BE2C (cell line): ENCODE results near the gene TRNT1. TPM values are rescaled to one million over a fixed set of nuclear protein-coding genes. Genes with fewer than 3 reads are reported as not detected.
A peak's percentile ranks its signal among the peaks of the same experiment; 100 is the strongest.

ENCODE experiments used
- DNase-seq: peaks from one replicate; pipeline ENCODE4 v3.0.0-alpha.2; 2020
- H3K27me3 ChIP-seq: fragments of 250-450 bp; sonication (Bioruptor Pico); 2 replicates; pipeline ENCODE4 v1.5.1; 2020; ENCODE audit warnings: mild to moderate bottlenecking
- H3K36me3 ChIP-seq: fragments of 250-450 bp; sonication (Bioruptor Pico); 2 replicates; pipeline ENCODE4 v1.5.1; 2020; ENCODE audit warnings: mild to moderate bottlenecking
- H3K4me1 ChIP-seq: fragments of 250-450 bp; sonication (Bioruptor Pico); 2 replicates; pipeline ENCODE4 v1.5.1; 2020
- H3K4me3 ChIP-seq: 2 replicates; pipeline ENCODE4 v1.5.1; 2011; ENCODE audit warnings: low read depth, low read length
- H3K9me3 ChIP-seq: fragments of 250-450 bp; sonication (Bioruptor Pico); 2 replicates; pipeline ENCODE4 v1.5.1; 2020
- CTCF ChIP-seq: IDR thresholded peaks from 2 replicates; pipeline ENCODE4 v1.5.1; 2012; ENCODE audit warnings: mild to moderate bottlenecking, low read depth, low read length
- polyA plus RNA-seq: library from polyadenylated mRNA; unstranded; fragments of >200 nt; gene quantifications from one replicate; pipeline ENCODE4 v1.2.1, GENCODE V29; 2012; ENCODE audit warnings: low read depth, missing spikeins; ENCODE audit not compliant: insufficient read length, insufficient read depth

Gene TRNT1
- 6.0 TPM for polyA plus RNA-seq

GRCh38 chr3:3126477-3127431, at the start of gene TRNT1:
Gene TRNT1, plus strand, starts transcription at chr3:3126940. Its CDS starts 2,101 bp downstream, at chr3:3129041.
- DNase-seq, result peak; percentile 92
- Histone ChIP-seq H3K4me1 (no peaks in the 10 kb centered on the region), H3K9me3 (no peaks in the 10 kb centered on the region), H3K4me3 (peak within 1 kb of the TSS; percentile 67), H3K27me3 (no peaks in the 10 kb centered on the region), H3K36me3 (peaks cover 13% of the 10 kb centered on the region)
- no peak for TF ChIP-seq CTCF

DNA sequence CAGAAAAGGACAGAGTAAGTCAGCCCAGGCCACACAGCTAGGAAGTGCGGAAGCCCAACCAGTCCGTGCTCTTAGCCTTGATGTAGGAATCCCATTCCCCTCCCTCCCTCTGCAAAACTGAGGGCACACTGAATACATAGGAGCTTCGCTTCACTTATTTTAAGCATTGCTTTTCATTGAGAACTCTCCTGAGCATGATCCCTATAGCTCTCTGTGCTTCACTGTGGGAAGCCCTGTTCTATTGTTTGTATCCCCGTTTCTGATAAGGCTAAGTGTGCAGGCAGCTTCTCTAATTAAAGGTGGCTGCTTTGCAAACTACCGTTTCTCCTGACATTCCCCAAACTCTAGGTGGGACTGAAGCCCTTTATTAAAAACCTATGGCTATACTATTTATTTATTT, 46.4 kb upstream of the TRNT1 start:
- TF ChIP-seq CTCF, result no peak
- DNase-seq, result no peak

GRCh38 chr3:3081381-3082233, 45.1 kb upstream of the TRNT1 start:
- Histone ChIP-seq H3K4me1 (no peaks in the 10 kb centered on the region), H3K27me3 (no peaks in the 10 kb centered on the region), H3K36me3 (no peaks in the 10 kb centered on the region), H3K9me3 (no peaks in the 10 kb centered on the region), H3K4me3 (no peak overlapping the region)
- TF ChIP-seq CTCF, result no peak
- DNase-seq, result no peak

More for the DNA sequence above, 46.4 kb upstream of the TRNT1 start:
- Histone ChIP-seq H3K27me3 (no peaks in the 10 kb centered on the region), H3K36me3 (no peaks in the 10 kb centered on the region), H3K4me3 (no peak overlapping the region), H3K4me1 (no peaks in the 10 kb centered on the region), H3K9me3 (no peaks in the 10 kb centered on the region)

DNA sequence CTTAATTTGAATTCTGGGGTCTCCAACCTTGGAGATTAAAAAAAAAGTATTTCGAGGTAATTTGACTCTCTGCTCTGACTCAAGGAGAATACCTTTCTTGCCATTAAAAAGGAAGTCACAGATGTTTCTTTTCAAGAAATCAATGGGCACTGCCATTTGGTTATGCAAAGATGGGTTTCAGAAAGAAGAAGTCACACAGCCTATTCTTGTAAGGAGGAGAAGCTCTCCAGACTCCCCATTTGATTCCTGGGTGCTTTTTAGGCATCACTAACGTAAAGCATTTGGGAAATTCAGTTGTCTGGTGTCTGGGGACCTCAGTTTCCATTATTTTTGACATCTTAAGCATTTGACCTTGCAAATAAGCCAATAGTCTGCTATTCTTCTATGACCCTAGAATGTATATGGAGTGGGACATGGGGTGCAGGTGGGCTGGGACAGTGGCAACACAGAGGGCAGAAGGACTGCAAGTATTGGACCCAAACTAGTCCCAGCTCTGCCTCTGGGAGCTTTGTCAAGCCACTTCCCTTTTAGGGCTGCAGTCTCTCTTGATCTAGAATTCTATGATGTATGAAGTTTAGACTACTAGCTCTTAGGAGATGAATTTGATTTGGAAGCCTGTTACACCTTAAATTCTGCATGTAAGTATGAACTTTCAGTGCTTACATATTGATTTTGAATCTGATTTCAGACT, 44.4 kb upstream of the TRNT1 start:
- Histone ChIP-seq H3K4me3 (no peak overlapping the region), H3K36me3 (no peaks in the 10 kb centered on the region), H3K4me1 (no peaks in the 10 kb centered on the region), H3K27me3 (no peaks in the 10 kb centered on the region), H3K9me3 (no peaks in the 10 kb centered on the region)
- no peak for TF ChIP-seq CTCF
- no peak for DNase-seq

GRCh38 chr3:3084890-3085289, 41.9 kb upstream of the TRNT1 start:
- Histone ChIP-seq H3K4me3 (no peak overlapping the region), H3K36me3 (no peaks in the 10 kb centered on the region), H3K27me3 (no peaks in the 10 kb centered on the region), H3K9me3 (no peaks in the 10 kb centered on the region), H3K4me1 (peaks cover 7% of the 10 kb centered on the region)
- no peak for DNase-seq
- no peak for TF ChIP-seq CTCF
